Measurements from ENCODE around the gene RALGAPA2. TPM values are rescaled to one million over a fixed set of nuclear protein-coding genes. Genes with fewer than 3 reads are reported as not detected.

RALGAPA2 gene
- total RNA-seq, 2 donors from 2014 or later: 27.8 to 28.5 TPM

- no peaks in the 10 kb centered on the region for H3K27me3 ChIP-seq
- no peaks in the 10 kb centered on the region for H3K4me1 ChIP-seq
- no peak overlapping the region for H3K27ac ChIP-seq
- DNase-seq (ENCODE audit: low spot score): no peak
- H3K36me3 ChIP-seq: peaks cover 31% of the 10 kb centered on the region
- no peak overlapping the region for H3K4me3 ChIP-seq
- H3K9me3 ChIP-seq: peaks cover 0 to 3% of the 10 kb centered on the region in 2 donors
- no peak for TF ChIP-seq CTCF (IDR thresholded peaks at IDR 0.05)
Observed at GRCh38 chr20:20517296-20517695, 195.1 kb downstream of the RALGAPA2 start.

DNA sequence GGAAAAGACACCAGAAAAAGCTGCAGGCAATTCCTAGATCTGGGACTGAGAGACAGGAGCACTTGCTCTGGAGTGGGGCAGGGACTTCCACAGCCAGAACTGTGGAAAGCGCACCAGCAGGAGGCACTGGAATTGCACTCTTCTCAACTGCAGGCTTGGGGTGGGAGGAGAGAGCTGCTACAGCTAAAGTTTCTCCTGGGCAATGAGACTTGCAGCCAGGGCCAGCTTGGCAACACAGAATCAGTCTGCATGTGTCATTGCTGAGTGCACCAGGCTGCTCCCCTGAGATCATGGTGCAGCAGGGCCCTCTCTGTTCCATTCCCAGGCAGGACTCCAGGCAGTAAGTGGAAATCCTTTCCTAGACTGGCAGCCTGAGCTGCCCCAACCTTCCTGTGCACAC lies 198.7 kb downstream of the RALGAPA2 start:
- H3K4me1 ChIP-seq: no peaks in the 10 kb centered on the region
- H3K27ac ChIP-seq: no peak overlapping the region
- H3K27me3 ChIP-seq: no peaks in the 10 kb centered on the region
- no peak for TF ChIP-seq CTCF (IDR thresholded peaks at IDR 0.05)
- no peak overlapping the region for H3K4me3 ChIP-seq
- peaks cover 31% of the 10 kb centered on the region for H3K36me3 ChIP-seq
- no peak for DNase-seq (ENCODE audit: low spot score)
- peaks cover 0 to 3% of the 10 kb centered on the region in 2 donors for H3K9me3 ChIP-seq

GRCh38 chr20:20505554-20505953 lies 206.9 kb downstream of the RALGAPA2 start:
- H3K27ac ChIP-seq: no peak overlapping the region
- H3K9me3 ChIP-seq: no peaks in the 10 kb centered on the region
- H3K4me1 ChIP-seq: no peaks in the 10 kb centered on the region
- TF ChIP-seq CTCF (IDR thresholded peaks at IDR 0.05): no peak
- no peak for DNase-seq (ENCODE audit: low spot score)
- no peaks in the 10 kb centered on the region for H3K27me3 ChIP-seq
- peaks cover 34% of the 10 kb centered on the region for H3K36me3 ChIP-seq
- no peak overlapping the region for H3K4me3 ChIP-seq

- Histone ChIP-seq H3K27me3 (no peaks in the 10 kb centered on the region), H3K9me3 (no peaks in the 10 kb centered on the region), H3K36me3 (peaks cover 28% of the 10 kb centered on the region), H3K4me1 (no peaks in the 10 kb centered on the region), H3K4me3 (no peak overlapping the region), H3K27ac (no peak overlapping the region)
- no peak for TF ChIP-seq CTCF (IDR thresholded peaks at IDR 0.05)
- no peak for DNase-seq (ENCODE audit: low spot score)
Observed at GRCh38 chr20:20503777-20504530, 208.5 kb downstream of the RALGAPA2 start.

GRCh38 chr20:20501128-20501527 lies 211.3 kb downstream of the RALGAPA2 start:
- H3K36me3 ChIP-seq: peaks cover 31% of the 10 kb centered on the region
- H3K27ac ChIP-seq: no peak overlapping the region
- H3K9me3 ChIP-seq: no peaks in the 10 kb centered on the region
- no peak overlapping the region for H3K4me3 ChIP-seq
- DNase-seq (ENCODE audit: low spot score): no peak
- no peaks in the 10 kb centered on the region for H3K27me3 ChIP-seq
- no peak for TF ChIP-seq CTCF (IDR thresholded peaks at IDR 0.05)
- peaks cover 0 to 3% of the 10 kb centered on the region in 2 donors for H3K4me1 ChIP-seq

DNA sequence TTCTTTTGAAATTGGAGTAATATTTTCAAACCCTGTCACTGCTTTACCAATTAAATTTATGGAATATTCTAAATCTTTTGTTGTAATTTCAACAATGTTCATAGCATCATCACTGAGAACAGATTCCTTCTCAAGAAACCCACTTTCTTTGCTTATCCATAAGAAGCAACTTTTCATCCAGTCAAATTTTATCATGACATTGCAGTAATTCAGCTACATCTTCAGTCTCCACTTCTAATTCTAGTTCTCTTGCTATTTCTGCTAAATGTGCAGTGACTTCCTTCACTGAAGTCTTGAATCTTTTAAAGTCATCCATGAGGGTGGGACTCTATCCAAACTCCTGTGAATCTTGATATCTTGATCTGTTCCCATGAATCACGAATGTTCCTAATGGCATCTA lies 212.1 kb downstream of the RALGAPA2 start:
- Histone ChIP-seq H3K9me3 (no peaks in the 10 kb centered on the region), H3K27me3 (no peaks in the 10 kb centered on the region), H3K27ac (no peak overlapping the region), H3K36me3 (peaks cover 39% of the 10 kb centered on the region), H3K4me3 (no peak overlapping the region), H3K4me1 (peaks cover 0 to 3% of the 10 kb centered on the region in 2 donors)
- no peak for TF ChIP-seq CTCF (IDR thresholded peaks at IDR 0.05)
- DNase-seq (ENCODE audit: low spot score): no peak

Measured in right atrium auricular region (tissue), 2 donors.